Measurements from ENCODE around the gene RAB35. TPM values are rescaled to one million over a fixed set of nuclear protein-coding genes. Genes with fewer than 3 reads are reported as not detected.
A peak's percentile ranks its signal among the peaks of the same experiment; 100 is the strongest.

The RAB35 gene
- total and polyA plus RNA-seq, 11 donors, result 15.4 to 46.2 (median 26.4) TPM

GRCh38 chr12:120155072-120155471 lies 38.5 kb upstream of the RAB35 start:
- Histone ChIP-seq H3K4me1 (no peaks in the 10 kb centered on the region), H3K4me3 (no peak overlapping the region), H3K27ac (no peak overlapping the region), H3K9me3 (no peaks in the 10 kb centered on the region), H3K36me3 (peaks cover 4 to 100% (median 96%) of the 10 kb centered on the region in 9 donors), H3K27me3 (no peaks in the 10 kb centered on the region)
- DNase-seq (no peak), ATAC-seq (no peak)
- intact Hi-C loops (cut with DNase I), result no loop called here
- TF ChIP-seq POLR2A (IDR thresholded peaks at IDR 0.05) (no peak), CTCF (IDR thresholded peaks at IDR 0.05) (no peak)
- WGBS, 4 donors, result 89 to 96% (median 95%) methylated on average over 12 to 15 of the region's 15 CpGs

GRCh38 chr12:120150919-120151525 lies 34.5 kb upstream of the RAB35 start:
- Histone ChIP-seq H3K4me3 (no peak overlapping the region), H3K27ac (no peak overlapping the region), H3K27me3 (no peaks in the 10 kb centered on the region), H3K4me1 (no peaks in the 10 kb centered on the region), H3K36me3 (peaks cover 4 to 100% (median 96%) of the 10 kb centered on the region in 9 donors), H3K9me3 (no peaks in the 10 kb centered on the region)
- intact Hi-C loops (cut with DNase I), result no loop called here
- WGBS, 4 donors, result 87 to 95% (median 94%) methylated on average over 21 to 22 of the region's 22 CpGs
- ATAC-seq (peak in 1 of 4 donors; percentile 22), DNase-seq (no peak)
- TF ChIP-seq POLR2A (IDR thresholded peaks at IDR 0.05) (no peak), CTCF (IDR thresholded peaks at IDR 0.05) (no peak)

GRCh38 chr12:120148011-120148410 lies 31.5 kb upstream of the RAB35 start:
- intact Hi-C loops (cut with DNase I), result no loop called here
- TF ChIP-seq POLR2A (IDR thresholded peaks at IDR 0.05) (no peak), CTCF (IDR thresholded peaks at IDR 0.05) (no peak)
- 92 to 95% (median 93%) methylated on average over 11 of the region's 11 CpGs for WGBS, 4 donors
- Histone ChIP-seq H3K4me1 (no peaks in the 10 kb centered on the region), H3K27ac (no peak overlapping the region), H3K27me3 (no peaks in the 10 kb centered on the region), H3K36me3 (peaks cover 0 to 100% (median 96%) of the 10 kb centered on the region in 9 donors), H3K9me3 (no peaks in the 10 kb centered on the region), H3K4me3 (no peak overlapping the region)
- DNase-seq, result no peak
- ATAC-seq, result no peak

- no peak overlapping the region for H3K27ac ChIP-seq
- no peaks in the 10 kb centered on the region for H3K9me3 ChIP-seq
- 93 to 100% (median 97%) methylated on average over 8 of the region's 8 CpGs for WGBS, 4 donors
- DNase-seq (no peak), ATAC-seq (no peak)
- intact Hi-C loops (cut with DNase I), result no loop called here
- H3K27me3 ChIP-seq, result no peaks in the 10 kb centered on the region
- H3K4me3 ChIP-seq, result no peak overlapping the region
- TF ChIP-seq POLR2A (IDR thresholded peaks at IDR 0.05) (no peak), CTCF (IDR thresholded peaks at IDR 0.05) (no peak)
- peaks cover 3 to 100% (median 100%) of the 10 kb centered on the region in 9 donors for H3K36me3 ChIP-seq
- no peaks in the 10 kb centered on the region for H3K4me1 ChIP-seq
These were observed 28.6 kb upstream of the RAB35 start for GRCh38 chr12:120145164-120145563.
